PC-9 (cell line): ENCODE measurements around the gene ACTN3. TPM values are rescaled to one million over a fixed set of nuclear protein-coding genes. Genes with fewer than 3 reads are reported as not detected.
"Not testable (repeated sequence)": the region's sequence is repeated elsewhere in the genome, so short reads cannot be mapped to it uniquely, and the experiment has no call there.

Source experiments
- BruUV-seq: library from RNA; stranded (reverse); fragments of 400-500 nt; replicated peaks from 2 replicates; lab custom pipeline; 2021; lab: Mats Ljungman, UMichigan
- CTCF ChIA-PET: fragments of 300-600 bp; sonication (Branson Sonifier 250); formaldehyde crosslinking; loops from one replicate; lab custom pipeline; 2022; ENCODE audit warnings: antibody characterized with exemption; lab: Charles Lee
- POLR2A ChIA-PET: fragments of 300-600 bp; sonication (Branson Sonifier 250); formaldehyde crosslinking; loops from one replicate; lab custom pipeline; 2022; ENCODE audit warnings: antibody characterized with exemption; ENCODE audit not compliant: unreplicated experiment; lab: Charles Lee
- DNase-seq, 2 experiments: peaks; one replicate each; pipeline versions ENCODE4 v3.0.0 to v3.0.0-alpha.2; 2015 to 2022; ENCODE audit warnings: mixed read lengths in 1 of 2
- H2AFZ ChIP-seq: fragments of 200-600 bp; sonication (generic); 2 replicates; pipeline ENCODE4 v1.8.1; 2017; ENCODE audit warnings: antibody characterized with exemption
- H3F3A ChIP-seq: fragments of 200-600 bp; sonication (generic); 2 replicates; pipeline ENCODE4 v1.8.1; 2017; ENCODE audit warnings: antibody characterized with exemption, mild to moderate bottlenecking, low read depth; ENCODE audit not compliant: insufficient read depth
- H3K27ac ChIP-seq: fragments of 200-600 bp; sonication (generic); 2 replicates; pipeline ENCODE4 v1.6.1; 2016; ENCODE audit warnings: mixed run types
- H3K27me3 ChIP-seq: fragments of 200-600 bp; sonication (generic); 2 replicates; pipeline ENCODE4 v1.6.1; 2016; ENCODE audit warnings: low read depth, mixed run types; ENCODE audit not compliant: insufficient read depth
- H3K36me3 ChIP-seq: fragments of 200-600 bp; sonication (generic); 2 replicates; pipeline ENCODE4 v1.6.1; 2016; ENCODE audit warnings: low read depth, mixed run types
- H3K4me1 ChIP-seq: fragments of 200-600 bp; sonication (generic); replicated peaks from 2 replicates; pipeline ENCODE4 v1.6.1; 2016; ENCODE audit warnings: mixed run types; ENCODE audit not compliant: insufficient read depth
- H3K4me2 ChIP-seq: fragments of 200-600 bp; sonication (generic); 2 replicates; pipeline ENCODE4 v1.6.1; 2017; ENCODE audit warnings: mixed run types
- H3K4me3 ChIP-seq: fragments of 200-600 bp; sonication (generic); 2 replicates; pipeline ENCODE4 v1.6.1; 2016; ENCODE audit warnings: mixed run types
- H3K79me2 ChIP-seq: fragments of 200-600 bp; sonication (generic); 2 replicates; pipeline ENCODE4 v1.6.1; 2017; ENCODE audit warnings: low read depth, mixed run types
- H3K9me2 ChIP-seq: fragments of 200-600 bp; sonication (generic); 2 replicates; pipeline ENCODE4 v1.8.1; 2017; ENCODE audit warnings: mild to moderate bottlenecking; ENCODE audit not compliant: insufficient read depth
- H3K9me3 ChIP-seq: fragments of 200-600 bp; sonication (generic); 2 replicates; pipeline ENCODE4 v1.8.1; 2016; ENCODE audit warnings: low read depth; ENCODE audit not compliant: insufficient read depth
- H4K20me1 ChIP-seq: fragments of 200-600 bp; sonication (generic); 2 replicates; pipeline ENCODE4 v1.8.1; 2017; ENCODE audit not compliant: insufficient read depth
- EZH2 ChIP-seq: fragments of 200-600 bp; sonication (generic); IDR thresholded peaks from 2 replicates; pipeline ENCODE4 v1.8.0; 2017; ENCODE audit warnings: antibody characterized with exemption, low read depth
- intact Hi-C: fragments of 100-400 bp; cut with micrococcal nuclease; formaldehyde crosslinking; loops from one replicate; pipeline ENCODE4 v1.10.0; 2022; ENCODE audit not compliant: unreplicated experiment
- total RNA-seq: library from RNA; stranded (reverse); gene quantifications from 2 replicates; pipeline ENCODE4 v1.2.3, GENCODE V29; 2021
- TF ChIP-seq, protein P1 (sequence below): fragments of 200-600 bp; sonication (generic); conservative IDR thresholded peaks from 2 replicates; pipeline ENCODE4 v1.6.1; 2017; ENCODE audit warnings: mixed run types, antibody characterized with exemption, mild to moderate bottlenecking, moderate library complexity

The ACTN3 gene
- total RNA-seq, 1 experiment from 2014 or later, result not detected

DNA sequence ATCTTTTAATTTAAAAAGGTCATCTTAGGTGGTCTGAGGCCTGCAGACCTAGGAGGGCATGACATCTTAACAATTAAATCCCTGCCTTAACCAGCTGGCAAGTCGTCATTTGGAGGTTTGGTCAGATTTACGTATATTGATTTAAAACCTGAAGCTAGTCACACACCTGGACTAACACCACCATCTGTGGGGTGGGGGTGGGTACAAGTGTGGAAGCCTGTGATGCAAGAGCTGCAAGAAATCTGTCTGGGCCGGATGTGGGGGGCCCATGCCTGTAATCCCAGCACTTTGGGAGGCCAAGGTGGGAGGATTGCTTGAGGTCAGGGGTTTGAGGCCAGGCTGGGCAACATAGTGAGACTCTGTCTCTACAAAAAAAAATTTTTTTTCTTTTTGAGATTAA is 34.6 kb downstream of the ACTN3 start:
- TF ChIP-seq, protein P1, sequence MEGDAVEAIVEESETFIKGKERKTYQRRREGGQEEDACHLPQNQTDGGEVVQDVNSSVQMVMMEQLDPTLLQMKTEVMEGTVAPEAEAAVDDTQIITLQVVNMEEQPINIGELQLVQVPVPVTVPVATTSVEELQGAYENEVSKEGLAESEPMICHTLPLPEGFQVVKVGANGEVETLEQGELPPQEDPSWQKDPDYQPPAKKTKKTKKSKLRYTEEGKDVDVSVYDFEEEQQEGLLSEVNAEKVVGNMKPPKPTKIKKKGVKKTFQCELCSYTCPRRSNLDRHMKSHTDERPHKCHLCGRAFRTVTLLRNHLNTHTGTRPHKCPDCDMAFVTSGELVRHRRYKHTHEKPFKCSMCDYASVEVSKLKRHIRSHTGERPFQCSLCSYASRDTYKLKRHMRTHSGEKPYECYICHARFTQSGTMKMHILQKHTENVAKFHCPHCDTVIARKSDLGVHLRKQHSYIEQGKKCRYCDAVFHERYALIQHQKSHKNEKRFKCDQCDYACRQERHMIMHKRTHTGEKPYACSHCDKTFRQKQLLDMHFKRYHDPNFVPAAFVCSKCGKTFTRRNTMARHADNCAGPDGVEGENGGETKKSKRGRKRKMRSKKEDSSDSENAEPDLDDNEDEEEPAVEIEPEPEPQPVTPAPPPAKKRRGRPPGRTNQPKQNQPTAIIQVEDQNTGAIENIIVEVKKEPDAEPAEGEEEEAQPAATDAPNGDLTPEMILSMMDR, result no peak
- TF ChIP-seq EZH2, result no peak
- Histone ChIP-seq H3K36me3 (no peaks in the 10 kb centered on the region), H3K4me2 (no peak overlapping the region), H3K27ac (no peak overlapping the region), H3K9me3 (peaks cover 16% of the 10 kb centered on the region; the same call in 1 of the 2 replicates), H3K27me3 (peaks cover 45% of the 10 kb centered on the region), H4K20me1 (no peaks in the 10 kb centered on the region), H3K4me3 (no peak overlapping the region), H3F3A (peaks cover 5% of the 10 kb centered on the region), H3K4me1 (no peaks in the 10 kb centered on the region), H3K9me2 (no peaks in the 10 kb centered on the region), H3K79me2 (no peaks in the 10 kb centered on the region), H2AFZ (no peak overlapping the region)
- POLR2A ChIA-PET, result no interaction called here
- CTCF ChIA-PET, result no interaction called here
- no TSS peak for BruUV-seq
- no peak for DNase-seq
- intact Hi-C loops, result no loop called here

DNA sequence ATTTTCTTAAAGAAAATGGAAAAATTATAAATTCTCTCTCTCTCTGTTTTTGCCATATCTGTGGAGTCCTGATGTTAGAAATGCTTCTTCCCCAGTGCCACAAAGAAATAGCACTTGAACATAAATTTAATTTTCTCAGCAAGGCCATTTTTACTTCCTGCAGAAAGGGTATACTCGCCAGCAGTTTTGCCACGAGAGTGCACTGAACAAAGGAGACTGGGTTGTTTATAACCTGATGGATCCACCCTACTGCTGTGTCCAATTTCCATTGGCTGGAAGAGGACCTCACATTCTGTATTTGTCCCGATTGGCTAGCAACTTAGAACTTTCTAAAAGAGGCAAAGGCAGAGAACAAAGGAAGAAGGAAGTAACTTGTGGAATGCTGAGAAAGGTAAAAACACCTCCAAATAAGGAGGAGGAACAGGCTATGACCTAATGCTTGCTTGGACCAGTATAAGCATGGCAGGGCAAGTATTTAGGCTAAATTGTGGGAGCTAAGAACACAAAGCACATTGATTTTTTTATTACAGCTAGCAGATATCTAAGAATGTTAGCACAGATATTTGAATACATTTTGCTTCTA is 36.0 kb downstream of the ACTN3 start:
- H3K36me3 ChIP-seq, H3K4me3 ChIP-seq, intact Hi-C loops, H3K79me2 ChIP-seq, DNase-seq, H2AFZ ChIP-seq, H4K20me1 ChIP-seq, CTCF ChIA-PET, BruUV-seq, POLR2A ChIA-PET, H3K9me2 ChIP-seq, H3K27ac ChIP-seq, H3K4me2 ChIP-seq, H3K4me1 ChIP-seq, H3F3A ChIP-seq: not testable (repeated sequence)
- peaks cover 16% of the 10 kb centered on the region; the same call in 1 of the 2 replicates for H3K9me3 ChIP-seq
- peaks cover 34% of the 10 kb centered on the region for H3K27me3 ChIP-seq

DNA sequence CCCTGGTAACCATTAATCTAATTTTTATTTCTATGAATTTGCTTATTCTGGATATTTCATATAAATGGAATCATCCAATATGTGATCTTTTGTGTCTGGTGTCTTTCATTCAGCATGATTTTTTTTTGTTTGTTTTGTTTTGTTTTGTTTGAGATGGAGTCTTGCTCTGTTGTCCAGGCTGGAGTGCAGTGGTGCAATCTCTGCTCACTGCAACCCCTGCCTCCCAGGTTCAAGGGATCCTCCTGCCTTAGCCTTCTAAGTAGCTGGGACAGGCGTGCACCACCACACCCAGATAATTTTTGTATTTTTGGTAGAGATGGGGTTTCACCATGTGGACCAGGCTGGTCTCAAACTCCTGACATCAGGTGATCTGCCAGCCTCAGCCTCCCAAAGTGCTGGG is 38.7 kb downstream of the ACTN3 start:
- H3K27ac ChIP-seq, H3K36me3 ChIP-seq, CTCF ChIA-PET, H3K79me2 ChIP-seq, H3K9me2 ChIP-seq, BruUV-seq, H3K4me2 ChIP-seq, H3K4me3 ChIP-seq, H3K4me1 ChIP-seq, H3F3A ChIP-seq, H4K20me1 ChIP-seq, intact Hi-C loops, H2AFZ ChIP-seq, DNase-seq: not testable (repeated sequence)
- peaks cover 16% of the 10 kb centered on the region; the same call in 1 of the 2 replicates for H3K9me3 ChIP-seq
- peaks cover 15% of the 10 kb centered on the region; the same call in 1 of the 2 replicates for H3K27me3 ChIP-seq
- POLR2A ChIA-PET, result interaction anchor here (0.6 kb wide), 1 partner anchor 213 kb away, joined by 3 read pairs; no protein-coding TSS in a partner anchor

DNA sequence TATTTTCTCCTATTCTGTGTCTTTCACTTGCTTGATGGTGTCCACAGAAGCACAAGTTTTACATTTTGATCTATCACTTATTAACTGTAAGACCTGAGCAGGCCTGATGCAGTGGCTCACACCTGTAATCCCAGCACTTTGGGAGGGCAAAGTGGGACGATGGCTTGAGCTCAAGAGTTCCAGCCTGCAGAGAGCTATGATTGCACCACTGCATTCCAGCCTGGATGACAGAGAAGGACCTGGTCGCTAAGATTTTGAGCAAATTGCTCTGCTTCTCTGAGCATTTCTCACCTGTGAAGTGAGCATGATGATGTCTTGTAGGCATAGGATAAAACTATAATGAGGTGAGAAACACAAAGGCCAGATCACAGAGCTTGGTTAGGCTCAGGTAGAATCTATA is 39.4 kb downstream of the ACTN3 start:
- ChIA-PET POLR2A (interaction anchor here (0.6 kb wide), 2 partner anchors 101 to 214 kb away, joined by 3 to 6 read pairs; no protein-coding TSS in a partner anchor), CTCF (no interaction called here)
- Histone ChIP-seq H3K4me2 (no peak overlapping the region), H4K20me1 (no peaks in the 10 kb centered on the region), H3K4me1 (no peaks in the 10 kb centered on the region), H3K4me3 (no peak overlapping the region), H3K27ac (no peak overlapping the region), H3K9me2 (no peaks in the 10 kb centered on the region), H3K79me2 (no peaks in the 10 kb centered on the region), H2AFZ (no peak overlapping the region), H3F3A (peaks cover 6% of the 10 kb centered on the region), H3K36me3 (no peaks in the 10 kb centered on the region), H3K27me3 (0 out of 2 replicates have a peak, but pooled peaks cover 15% of the 10 kb centered on the region), H3K9me3 (peaks cover 16% of the 10 kb centered on the region; the same call in 1 of the 2 replicates)
- no TSS peak for BruUV-seq
- intact Hi-C loops, result no loop called here
- no peak for DNase-seq
- TF ChIP-seq EZH2, result no peak
- TF ChIP-seq, protein P1, result no peak

DNA sequence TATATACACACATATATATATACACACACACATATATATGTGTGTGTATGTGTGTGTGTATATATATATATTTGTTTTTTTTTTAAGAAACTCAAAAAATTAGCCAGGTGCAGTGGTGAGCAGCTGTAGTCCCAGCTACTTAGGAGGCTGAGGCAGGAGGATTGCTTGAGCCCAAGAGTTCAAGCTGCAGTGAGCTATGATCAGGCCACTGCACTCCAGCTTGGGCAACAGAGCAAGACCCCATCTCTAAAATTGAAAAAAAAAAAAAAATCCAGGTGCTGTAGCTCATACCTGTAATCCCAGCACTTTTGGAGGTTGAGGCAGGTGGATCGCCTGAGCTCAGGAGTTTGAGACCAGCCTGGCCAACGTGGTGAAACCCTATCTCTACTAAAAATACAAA is 42.6 kb downstream of the ACTN3 start:
- H3K4me3 ChIP-seq, H3K9me2 ChIP-seq, H3K36me3 ChIP-seq, POLR2A ChIA-PET, H3K27ac ChIP-seq, intact Hi-C loops, H2AFZ ChIP-seq, H3K4me2 ChIP-seq, H4K20me1 ChIP-seq, H3K9me3 ChIP-seq, BruUV-seq, DNase-seq, CTCF ChIA-PET: not testable (repeated sequence)
- H3K4me1 ChIP-seq, result peaks cover 15% of the 10 kb centered on the region
- peaks cover 12% of the 10 kb centered on the region for H3K79me2 ChIP-seq
- 0 out of 2 replicates have a peak, but pooled peaks cover 12% of the 10 kb centered on the region for H3K27me3 ChIP-seq
- H3F3A ChIP-seq, result peaks cover 12% of the 10 kb centered on the region
